ENCODE measurements around the gene PATL2.

Gene PATL2

DNA sequence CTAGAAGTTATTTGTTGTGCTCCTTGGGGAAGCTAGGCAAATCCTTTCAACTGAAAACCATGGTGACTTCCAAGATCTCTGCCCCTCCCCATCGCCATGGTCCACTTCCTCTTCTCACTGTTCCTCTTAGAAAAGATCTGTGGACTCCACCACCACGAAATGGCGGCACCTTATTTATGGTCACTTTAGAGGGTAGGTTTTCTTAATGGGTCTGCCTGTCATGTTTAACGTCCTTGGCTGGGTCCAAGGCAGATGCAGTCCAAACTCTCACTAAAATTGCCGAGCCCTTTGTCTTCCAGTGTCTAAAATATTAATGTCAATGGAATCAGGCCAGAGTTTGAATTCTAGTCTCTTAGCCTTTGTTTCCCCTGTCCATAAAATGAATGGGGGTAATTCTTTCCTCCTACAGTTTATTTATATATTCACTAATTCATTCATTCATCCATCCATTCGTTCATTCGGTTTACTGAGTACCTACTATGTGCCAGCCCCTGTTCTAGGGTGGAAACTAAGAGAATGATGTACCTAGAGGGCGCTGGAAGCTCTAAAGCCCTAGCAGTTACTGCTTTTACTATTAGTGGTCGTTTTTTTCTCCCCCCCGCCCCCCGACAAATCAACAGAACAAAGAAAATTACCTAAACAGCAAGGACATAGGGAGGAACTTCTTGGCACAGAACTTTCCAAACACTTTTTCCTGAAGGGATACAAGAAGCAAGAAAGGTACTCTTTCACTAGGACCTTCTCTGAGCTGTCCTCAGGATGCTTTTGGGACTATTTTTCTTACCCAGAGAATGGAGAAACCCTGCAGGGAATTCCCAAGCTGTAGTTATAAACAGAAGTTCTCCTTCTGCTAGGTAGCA, 657 bp downstream of the PATL2 start:
- H3K27ac ChIP-seq (replicated peaks): peak overlapping the region; percentile 97
- H3K27me3 ChIP-seq (ENCODE audit: insufficient read depth, poor library complexity, severe bottlenecking): no peaks in the 10 kb centered on the region
- peak; percentile 80 to 89 for DNase-seq (ENCODE audit: low read depth in 1 of 2, low spot score in 1 of 2)
- peak overlapping the region; percentile 88 for H3K4me3 ChIP-seq (replicated peaks; ENCODE audit: insufficient read depth, low read length)
- TF ChIP-seq, protein P1, sequence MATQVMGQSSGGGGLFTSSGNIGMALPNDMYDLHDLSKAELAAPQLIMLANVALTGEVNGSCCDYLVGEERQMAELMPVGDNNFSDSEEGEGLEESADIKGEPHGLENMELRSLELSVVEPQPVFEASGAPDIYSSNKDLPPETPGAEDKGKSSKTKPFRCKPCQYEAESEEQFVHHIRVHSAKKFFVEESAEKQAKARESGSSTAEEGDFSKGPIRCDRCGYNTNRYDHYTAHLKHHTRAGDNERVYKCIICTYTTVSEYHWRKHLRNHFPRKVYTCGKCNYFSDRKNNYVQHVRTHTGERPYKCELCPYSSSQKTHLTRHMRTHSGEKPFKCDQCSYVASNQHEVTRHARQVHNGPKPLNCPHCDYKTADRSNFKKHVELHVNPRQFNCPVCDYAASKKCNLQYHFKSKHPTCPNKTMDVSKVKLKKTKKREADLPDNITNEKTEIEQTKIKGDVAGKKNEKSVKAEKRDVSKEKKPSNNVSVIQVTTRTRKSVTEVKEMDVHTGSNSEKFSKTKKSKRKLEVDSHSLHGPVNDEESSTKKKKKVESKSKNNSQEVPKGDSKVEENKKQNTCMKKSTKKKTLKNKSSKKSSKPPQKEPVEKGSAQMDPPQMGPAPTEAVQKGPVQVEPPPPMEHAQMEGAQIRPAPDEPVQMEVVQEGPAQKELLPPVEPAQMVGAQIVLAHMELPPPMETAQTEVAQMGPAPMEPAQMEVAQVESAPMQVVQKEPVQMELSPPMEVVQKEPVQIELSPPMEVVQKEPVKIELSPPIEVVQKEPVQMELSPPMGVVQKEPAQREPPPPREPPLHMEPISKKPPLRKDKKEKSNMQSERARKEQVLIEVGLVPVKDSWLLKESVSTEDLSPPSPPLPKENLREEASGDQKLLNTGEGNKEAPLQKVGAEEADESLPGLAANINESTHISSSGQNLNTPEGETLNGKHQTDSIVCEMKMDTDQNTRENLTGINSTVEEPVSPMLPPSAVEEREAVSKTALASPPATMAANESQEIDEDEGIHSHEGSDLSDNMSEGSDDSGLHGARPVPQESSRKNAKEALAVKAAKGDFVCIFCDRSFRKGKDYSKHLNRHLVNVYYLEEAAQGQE (IDR thresholded peaks at IDR 0.05; ENCODE audit: insufficient replicate concordance, low read depth): peak; percentile 42
- peak; percentile 42; the same call in 1 of the 2 replicates for TF ChIP-seq POLR2AphosphoS5 (IDR thresholded peaks at IDR 0.05; ENCODE audit: low read depth)
- peak; percentile 100 for TF ChIP-seq SPI1 (IDR thresholded peaks at IDR 0.05; ENCODE audit: borderline replicate concordance, low read depth)
- TF ChIP-seq GABPA (IDR thresholded peaks at IDR 0.05; ENCODE audit: low read depth): no peak
- TF ChIP-seq, protein P2, sequence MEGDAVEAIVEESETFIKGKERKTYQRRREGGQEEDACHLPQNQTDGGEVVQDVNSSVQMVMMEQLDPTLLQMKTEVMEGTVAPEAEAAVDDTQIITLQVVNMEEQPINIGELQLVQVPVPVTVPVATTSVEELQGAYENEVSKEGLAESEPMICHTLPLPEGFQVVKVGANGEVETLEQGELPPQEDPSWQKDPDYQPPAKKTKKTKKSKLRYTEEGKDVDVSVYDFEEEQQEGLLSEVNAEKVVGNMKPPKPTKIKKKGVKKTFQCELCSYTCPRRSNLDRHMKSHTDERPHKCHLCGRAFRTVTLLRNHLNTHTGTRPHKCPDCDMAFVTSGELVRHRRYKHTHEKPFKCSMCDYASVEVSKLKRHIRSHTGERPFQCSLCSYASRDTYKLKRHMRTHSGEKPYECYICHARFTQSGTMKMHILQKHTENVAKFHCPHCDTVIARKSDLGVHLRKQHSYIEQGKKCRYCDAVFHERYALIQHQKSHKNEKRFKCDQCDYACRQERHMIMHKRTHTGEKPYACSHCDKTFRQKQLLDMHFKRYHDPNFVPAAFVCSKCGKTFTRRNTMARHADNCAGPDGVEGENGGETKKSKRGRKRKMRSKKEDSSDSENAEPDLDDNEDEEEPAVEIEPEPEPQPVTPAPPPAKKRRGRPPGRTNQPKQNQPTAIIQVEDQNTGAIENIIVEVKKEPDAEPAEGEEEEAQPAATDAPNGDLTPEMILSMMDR (IDR thresholded peaks at IDR 0.05; ENCODE audit: insufficient read depth, low read length): no peak

GRCh38 chr15:44706946-44707636, 4.0 kb downstream of the PATL2 start:
- DNase-seq (ENCODE audit: low read depth in 1 of 2, low spot score in 1 of 2): no peak
- Histone ChIP-seq H3K27ac (replicated peaks) (no peak overlapping the region), H3K4me3 (replicated peaks; ENCODE audit: insufficient read depth, low read length) (no peak overlapping the region), H3K27me3 (ENCODE audit: insufficient read depth, poor library complexity, severe bottlenecking) (no peaks in the 10 kb centered on the region)
- TF ChIP-seq, protein P2 (IDR thresholded peaks at IDR 0.05; ENCODE audit: insufficient read depth, low read length): no peak

DNA sequence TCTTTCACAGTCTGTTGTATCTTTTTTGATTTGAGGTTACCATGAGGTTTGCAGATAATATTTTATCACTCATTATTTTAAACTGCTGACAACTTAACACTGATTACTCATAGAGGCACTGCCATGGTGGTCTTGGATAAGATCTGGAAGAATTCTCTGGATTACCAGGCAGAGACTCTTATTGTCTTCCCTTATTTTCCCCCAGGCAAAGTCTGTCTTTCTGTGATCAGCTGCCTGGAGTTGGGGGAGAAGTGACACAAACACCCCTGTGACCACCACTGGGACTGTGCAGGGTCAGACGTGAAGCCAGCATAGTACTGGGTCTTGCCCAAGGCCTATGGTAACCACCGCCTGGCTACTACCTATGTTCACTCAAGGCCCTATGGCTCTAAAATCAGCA, 4.7 kb downstream of the PATL2 start:
- DNase-seq (ENCODE audit: low read depth in 1 of 2, low spot score in 1 of 2): no peak
- no peak for TF ChIP-seq POLR2AphosphoS5 (IDR thresholded peaks at IDR 0.05; ENCODE audit: low read depth)
- no peak for TF ChIP-seq SPI1 (IDR thresholded peaks at IDR 0.05; ENCODE audit: borderline replicate concordance, low read depth)
- no peak for TF ChIP-seq GABPA (IDR thresholded peaks at IDR 0.05; ENCODE audit: low read depth)
- TF ChIP-seq, protein P1 (IDR thresholded peaks at IDR 0.05; ENCODE audit: insufficient replicate concordance, low read depth): no peak
- TF ChIP-seq, protein P2 (IDR thresholded peaks at IDR 0.05; ENCODE audit: insufficient read depth, low read length): no peak
- no peak overlapping the region for H3K27ac ChIP-seq (replicated peaks)
- H3K4me3 ChIP-seq (replicated peaks; ENCODE audit: insufficient read depth, low read length): no peak overlapping the region
- no peaks in the 10 kb centered on the region for H3K27me3 ChIP-seq (ENCODE audit: insufficient read depth, poor library complexity, severe bottlenecking)
